GM18511 (cell line): ENCODE data around the gene DNAJB6.

Source experiments
- ATAC-seq: cut with Tn5 transposase; IDR thresholded peaks from one replicate; pipeline ENCODE4 v1.9.1; 2021; ENCODE audit warnings: mild to moderate bottlenecking, moderate library complexity; ENCODE audit not compliant: unreplicated experiment

The DNAJB6 gene

GRCh38 chr7:157394246-157395191 lies 57.7 kb downstream of the DNAJB6 start:
- ATAC-seq: no peak

DNA sequence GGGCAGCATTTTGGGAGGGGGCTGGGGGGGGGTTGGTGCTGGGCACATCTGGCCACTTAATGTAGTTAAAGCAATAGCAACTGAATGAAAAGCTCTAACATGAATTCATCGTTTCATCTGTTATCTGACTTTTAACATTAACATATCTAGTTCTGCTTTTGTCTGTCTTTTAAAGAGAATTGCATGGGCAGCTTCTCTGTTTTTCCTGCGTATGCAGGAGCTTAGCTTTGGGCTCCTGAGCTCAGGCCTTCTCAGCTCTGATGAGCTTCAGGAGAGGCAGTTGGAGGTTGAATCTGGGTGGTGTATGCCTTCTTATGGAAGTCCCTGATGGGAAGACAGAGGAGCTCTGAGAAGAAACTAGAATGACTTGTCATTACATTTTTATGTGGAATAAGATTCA lies 58.4 kb downstream of the DNAJB6 start:
- no peak for ATAC-seq

DNA sequence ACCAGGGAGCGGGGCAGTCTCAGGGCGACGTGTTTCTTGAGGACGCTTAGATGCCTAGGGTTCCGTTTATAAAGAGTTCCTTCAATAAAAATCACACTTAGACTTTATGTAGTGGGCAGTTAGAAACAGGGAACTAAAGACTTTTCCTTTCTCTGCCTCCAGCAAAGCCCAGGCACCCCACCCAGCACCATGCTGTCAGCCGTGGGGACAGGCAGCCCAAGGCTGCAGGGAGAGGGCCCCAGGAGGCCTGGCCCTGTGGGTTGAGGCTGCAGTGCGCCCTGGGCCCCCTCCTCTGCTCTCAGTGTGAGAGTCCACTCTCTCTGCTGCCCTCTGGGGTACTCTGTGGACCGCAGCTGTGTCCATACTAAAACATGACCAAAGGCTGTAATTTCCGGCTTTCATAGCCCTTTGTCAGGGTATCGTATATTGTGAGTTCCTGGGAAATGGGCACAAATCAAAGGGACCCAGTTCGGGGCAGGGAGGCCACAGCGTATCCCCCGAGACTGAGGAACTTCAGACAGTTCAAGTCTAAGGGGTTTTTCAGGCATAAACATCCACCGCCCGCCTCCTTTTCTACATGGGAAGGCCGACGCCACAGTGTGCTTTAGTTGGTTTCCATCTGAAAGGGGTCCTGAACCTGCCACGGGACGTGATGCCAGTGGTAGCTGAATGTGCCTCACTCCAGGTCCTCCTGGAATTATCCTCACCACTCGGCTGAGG lies 59.7 kb downstream of the DNAJB6 start:
- ATAC-seq: no peak

DNA sequence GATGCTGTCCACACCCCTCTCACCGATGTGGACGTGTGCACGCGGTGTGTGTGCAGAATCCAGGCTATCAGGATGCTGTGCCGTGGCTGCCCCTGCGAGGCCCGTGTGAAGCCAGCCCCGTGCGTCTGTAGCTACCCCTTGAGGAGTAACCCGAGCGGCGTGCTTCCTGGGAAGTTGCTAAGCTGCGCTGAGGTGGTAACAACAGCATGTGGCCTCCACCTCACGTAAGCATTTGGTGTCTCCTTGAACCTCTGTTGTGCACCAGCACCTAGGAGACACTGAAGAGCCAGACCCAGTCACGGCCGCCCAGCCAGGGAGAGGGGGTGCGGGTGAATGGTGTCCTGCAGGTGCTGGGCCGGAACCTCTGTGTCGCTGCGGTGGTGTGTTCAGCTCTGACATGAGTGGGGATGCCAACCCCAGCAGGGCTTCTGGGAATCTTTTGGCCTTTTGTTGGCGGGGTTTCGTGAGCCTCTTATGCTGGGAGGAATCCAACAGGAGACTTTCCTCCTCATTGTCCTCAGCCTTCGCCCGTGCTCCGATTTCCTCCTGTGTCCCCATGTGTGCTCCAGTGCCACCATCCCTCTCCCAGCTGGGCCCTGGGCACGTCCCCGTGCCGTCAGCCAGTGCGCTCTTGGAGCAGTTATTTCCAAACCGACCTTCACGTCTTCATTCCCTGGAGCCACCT lies 60.4 kb downstream of the DNAJB6 start:
- no peak for ATAC-seq

GRCh38 chr7:157397731-157398691 lies 61.2 kb downstream of the DNAJB6 start:
- ATAC-seq: no peak

- no peak for ATAC-seq
Measured at GRCh38 chr7:157399086-157399687, 62.4 kb downstream of the DNAJB6 start.

DNA sequence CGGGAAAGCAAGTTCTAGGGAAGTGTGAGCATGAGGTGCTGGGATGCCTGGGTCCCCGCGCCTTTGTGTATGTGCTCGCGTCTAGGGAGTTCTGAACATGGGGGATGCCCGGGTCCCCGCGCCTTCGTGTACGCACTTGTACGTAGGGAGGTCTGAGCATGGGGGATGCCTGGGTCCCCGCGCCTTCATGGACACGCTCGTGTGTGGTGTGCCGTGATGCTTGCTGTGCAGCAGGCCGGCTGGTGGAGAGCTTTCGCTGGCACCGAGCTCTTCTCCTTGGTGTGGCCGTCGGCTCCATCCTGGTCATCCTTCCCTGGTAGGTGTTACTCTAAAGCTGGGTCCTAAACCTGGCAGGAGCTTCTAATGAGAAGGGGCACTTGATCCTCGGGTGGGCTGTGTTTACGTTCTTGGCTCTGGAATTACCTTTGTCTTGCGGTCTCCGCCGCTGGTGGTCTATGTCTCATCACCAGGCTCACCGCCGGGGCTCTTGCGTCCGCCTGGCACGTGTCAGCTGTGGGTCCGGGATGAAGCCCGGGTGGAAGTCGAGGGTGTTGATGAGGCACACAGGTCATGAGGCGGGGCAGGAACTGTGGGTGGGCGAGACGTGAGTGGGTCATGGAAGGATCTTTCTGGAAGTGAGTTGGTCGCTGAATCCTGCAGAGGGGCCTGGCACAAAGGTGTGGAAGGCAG lies 63.5 kb downstream of the DNAJB6 start:
- ATAC-seq: no peak

GRCh38 chr7:157401567-157402387 lies 65.0 kb downstream of the DNAJB6 start:
- no peak for ATAC-seq

DNA sequence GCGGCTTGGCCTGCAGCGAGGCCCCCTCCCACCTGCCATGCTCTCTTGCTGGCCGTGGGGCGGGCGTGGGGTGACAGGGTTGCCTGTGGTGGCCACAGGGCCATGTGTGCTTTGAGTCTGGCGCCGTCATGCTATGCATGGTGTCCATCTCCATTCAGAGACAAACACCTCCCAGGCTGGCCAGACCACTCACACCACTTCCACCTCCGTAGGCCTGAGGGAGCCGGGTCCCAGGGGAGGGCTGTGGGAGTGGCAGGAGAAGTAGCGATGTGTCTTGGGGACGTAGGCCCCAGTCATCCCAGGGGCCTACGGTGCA lies 65.5 kb downstream of the DNAJB6 start:
- no peak for ATAC-seq

- no peak for ATAC-seq
Measured at GRCh38 chr7:157402911-157403534, 66.2 kb downstream of the DNAJB6 start.

DNA sequence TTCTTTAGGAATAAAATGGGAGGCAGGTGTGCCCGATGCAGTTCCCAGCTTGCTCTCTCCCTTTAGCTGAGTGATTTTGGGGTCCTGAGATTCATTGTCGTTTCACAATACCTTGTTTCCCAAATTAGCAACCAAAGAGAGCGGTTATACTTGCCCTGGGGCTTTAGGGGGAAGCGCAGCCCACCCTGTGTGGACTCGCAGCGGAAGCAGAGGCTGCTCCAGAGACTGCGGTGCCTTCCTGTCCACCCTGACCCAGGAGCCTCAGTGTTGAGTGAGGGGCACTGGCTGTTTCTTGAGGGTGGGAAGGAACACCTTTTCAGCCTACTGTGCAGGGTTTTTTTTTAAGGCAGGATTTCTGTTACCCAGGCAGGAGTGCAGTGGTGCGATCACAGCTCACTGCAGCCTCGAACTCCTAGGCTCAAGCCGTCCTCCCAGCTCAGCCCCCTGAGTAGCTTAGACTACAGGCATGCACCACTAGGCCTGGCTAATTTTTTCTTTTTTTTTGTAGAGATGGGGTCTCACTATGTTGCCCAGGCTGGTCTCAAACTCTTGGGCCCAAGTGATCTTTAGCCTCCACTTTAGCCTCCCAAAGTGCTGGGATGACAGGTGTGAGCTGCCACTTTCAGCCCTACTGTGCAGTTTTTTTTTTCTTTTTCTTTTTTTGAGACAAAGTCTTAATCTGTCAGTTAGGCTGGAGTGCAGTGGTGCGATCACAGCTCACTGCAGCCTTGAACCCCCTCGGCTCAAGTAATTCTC lies 67.0 kb downstream of the DNAJB6 start:
- ATAC-seq: no peak

DNA sequence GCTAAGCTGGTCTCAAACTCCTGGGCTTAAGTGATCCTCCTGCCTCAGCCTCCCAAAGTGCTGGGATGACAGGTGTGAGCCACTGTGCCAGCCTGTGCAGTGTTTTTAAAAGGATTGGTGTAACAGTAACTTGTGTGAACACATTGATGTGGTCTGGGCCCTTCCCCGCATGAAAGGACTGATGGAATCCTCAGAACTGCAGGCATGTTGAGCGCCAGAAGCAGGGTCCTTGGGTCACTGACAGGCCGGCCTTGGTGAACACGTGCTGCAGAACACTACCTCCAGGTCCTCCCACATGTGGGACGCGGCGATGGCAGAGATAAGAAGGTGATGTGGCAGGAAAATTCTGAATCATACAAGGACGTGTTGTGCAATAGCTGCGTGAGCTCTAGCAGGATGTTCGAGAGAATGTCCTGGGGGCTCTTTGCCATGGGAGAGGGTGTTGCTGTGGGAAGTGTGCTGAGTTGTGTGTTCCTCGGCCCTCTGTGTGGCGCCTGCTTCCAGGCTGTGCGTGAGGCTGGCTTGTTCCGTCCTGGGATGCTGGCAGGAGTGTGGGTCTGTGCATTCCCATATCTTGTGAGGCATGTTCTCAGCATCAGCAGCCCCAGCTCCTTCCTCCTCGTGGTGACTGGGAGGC lies 68.2 kb downstream of the DNAJB6 start:
- no peak for ATAC-seq

DNA sequence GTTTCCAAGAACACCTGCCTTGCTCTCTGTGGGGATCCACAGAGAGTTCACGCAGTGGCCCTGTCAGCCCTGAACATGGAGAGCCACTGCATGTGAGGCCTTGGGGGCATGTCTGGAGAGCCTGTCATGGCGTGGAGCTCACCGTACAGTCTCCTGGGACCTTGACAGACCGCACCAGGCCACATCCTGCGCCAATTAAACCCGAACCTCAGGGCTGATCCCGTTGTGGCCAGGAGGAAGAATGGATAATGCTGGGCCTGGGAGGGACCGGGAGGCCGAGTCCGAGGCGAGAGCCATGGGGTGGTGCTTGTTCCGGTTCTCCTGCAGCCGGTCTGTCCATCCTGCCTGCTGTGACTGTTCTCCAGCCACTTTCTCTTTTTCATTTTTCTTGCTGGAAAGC lies 68.7 kb downstream of the DNAJB6 start:
- no peak for ATAC-seq

DNA sequence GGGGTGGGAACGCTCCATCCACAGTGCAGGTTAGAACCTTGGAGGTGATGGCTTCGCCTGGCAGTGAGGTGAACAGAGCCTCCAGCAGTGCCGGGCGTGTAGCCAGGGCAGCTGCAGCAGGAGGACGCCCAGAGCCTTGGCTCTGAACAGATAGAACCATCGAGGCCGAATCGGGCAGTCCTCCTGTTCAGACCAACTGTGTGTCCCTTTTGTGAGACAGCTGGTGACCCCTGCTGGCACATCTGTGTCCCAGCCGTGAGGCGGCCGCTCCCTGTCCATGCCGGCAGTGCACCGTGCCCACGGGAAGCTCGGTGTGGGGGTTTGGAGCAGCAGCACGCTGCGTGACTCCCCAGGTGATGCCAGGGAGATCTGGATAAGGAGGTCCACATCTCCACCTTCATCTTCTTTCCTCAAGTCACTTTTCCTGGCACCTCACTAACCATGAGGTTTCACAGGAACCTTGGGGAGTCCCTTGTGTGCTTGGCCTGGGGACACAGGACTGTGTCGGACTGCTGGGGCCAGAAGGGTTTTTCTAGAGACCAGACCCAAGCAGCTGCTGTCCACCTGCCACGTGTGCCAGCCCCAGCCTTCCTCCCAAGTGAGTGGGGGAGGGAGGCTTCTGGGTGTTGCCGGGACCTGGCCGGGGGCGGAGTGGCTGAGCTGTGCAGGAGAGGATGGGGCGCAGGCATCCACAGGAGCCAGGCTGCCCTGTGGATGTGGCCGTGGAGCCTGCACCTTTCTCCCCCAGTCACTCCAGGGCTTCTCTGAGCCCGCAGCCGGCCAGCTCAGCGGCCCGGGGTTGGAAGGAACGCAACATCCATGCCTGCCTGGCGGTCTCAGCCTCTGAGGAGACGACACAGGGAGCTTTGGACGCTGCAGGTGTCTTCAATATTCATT lies 69.4 kb downstream of the DNAJB6 start:
- ATAC-seq: no peak

GRCh38 chr7:157406971-157407370 lies 70.2 kb downstream of the DNAJB6 start:
- ATAC-seq: no peak
